Glomerular endothelial cell (primary cell): ENCODE measurements around the gene VPS16. TPM values are rescaled to one million over a fixed set of nuclear protein-coding genes. Genes with fewer than 3 reads are reported as not detected.
"Not testable (repeated sequence)": the region's sequence is repeated elsewhere in the genome, so short reads cannot be mapped to it uniquely, and the experiment has no call there.

Experiments
- DNase-seq: peaks from one replicate; pipeline ENCODE4 v3.0.0-alpha.2; 2011; ENCODE audit warnings: low read depth, low spot score; ENCODE audit errors: extremely low read depth
- total RNA-seq: library from RNA; depleted of rRNA; stranded (reverse); fragments of >200 nt; gene quantifications from 2 replicates; pipeline ENCODE4 v1.2.3, GENCODE V29; 2015

Gene VPS16
- total RNA-seq, 1 donor from 2014 or later: 36.6 TPM

DNA sequence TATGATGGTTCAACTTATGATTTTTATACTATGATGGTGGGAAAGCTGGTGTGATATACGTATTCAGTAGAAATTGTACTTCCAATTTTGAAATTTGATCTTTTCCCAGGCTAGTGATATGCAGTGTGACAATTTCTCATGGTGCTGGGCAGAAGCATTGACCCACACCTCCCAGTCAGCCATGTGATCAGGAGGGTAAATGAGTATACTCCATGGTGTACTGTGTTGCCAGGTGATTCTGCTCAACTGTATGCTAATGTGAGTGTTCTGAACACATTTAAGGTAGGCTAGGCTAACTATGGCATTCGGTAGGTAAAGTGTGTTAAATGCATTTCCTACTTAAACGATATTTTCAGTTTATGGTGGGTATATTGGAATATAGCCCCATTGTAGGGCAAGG lies 51.8 kb downstream of the VPS16 start:
- DNase-seq: no peak

DNA sequence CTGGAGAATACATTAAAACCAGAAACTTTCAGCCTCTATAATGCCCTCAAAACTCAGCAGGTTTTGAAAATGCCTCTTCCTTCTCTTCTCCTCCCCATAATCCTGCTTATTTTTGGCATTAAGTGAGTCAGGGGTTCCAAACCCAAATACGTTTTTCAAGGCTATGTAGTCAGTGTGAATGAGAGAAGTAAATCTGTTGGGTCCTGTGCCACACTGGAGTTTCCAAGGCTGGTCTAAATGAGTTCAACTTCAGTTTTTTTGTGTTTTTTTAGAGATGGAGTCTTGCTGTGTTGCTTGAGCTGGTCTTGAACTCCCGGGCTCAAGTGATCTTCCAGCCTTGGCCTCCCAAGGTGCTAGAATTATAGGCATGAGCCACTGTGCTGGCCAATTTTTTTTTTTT lies 53.7 kb downstream of the VPS16 start:
- DNase-seq: no peak

DNA sequence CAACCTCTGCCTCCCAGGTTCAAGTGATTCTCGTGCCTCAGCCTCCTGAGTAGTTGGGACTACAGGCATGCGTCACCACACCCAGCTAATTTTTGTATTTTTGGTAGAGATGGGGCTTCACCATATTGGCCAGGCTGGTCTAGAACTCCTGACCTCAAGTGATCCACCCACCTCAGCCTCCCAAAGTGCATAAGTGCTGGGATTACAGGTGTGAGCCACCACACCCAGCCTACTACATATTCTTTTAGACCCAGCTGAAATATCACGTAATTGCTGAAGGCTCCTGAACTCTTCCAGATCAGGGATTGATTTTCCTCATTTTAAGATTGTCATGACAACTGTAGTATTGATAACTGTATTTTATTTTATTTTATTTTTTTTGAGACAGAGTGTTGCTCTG lies 54.6 kb downstream of the VPS16 start:
- not testable (repeated sequence) for DNase-seq

DNA sequence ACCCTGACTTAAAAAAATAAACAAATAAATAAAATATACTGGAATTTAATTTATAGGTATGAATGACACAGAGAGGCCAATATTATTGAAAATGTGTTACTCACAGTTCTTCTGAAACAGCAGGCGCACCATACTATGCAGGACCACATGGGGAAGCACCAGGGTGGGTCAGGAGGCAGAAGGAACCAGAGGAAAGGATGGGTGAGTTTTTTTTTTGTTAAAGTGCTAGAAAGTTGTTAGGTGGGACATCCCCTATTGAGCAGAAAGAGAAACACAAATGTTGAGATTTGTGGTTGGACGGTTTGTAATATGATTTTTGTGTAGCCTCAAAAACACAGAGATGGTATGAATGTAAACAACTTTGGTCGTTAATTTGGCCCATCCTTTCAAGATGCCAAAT lies 58.7 kb downstream of the VPS16 start:
- no peak for DNase-seq

DNA sequence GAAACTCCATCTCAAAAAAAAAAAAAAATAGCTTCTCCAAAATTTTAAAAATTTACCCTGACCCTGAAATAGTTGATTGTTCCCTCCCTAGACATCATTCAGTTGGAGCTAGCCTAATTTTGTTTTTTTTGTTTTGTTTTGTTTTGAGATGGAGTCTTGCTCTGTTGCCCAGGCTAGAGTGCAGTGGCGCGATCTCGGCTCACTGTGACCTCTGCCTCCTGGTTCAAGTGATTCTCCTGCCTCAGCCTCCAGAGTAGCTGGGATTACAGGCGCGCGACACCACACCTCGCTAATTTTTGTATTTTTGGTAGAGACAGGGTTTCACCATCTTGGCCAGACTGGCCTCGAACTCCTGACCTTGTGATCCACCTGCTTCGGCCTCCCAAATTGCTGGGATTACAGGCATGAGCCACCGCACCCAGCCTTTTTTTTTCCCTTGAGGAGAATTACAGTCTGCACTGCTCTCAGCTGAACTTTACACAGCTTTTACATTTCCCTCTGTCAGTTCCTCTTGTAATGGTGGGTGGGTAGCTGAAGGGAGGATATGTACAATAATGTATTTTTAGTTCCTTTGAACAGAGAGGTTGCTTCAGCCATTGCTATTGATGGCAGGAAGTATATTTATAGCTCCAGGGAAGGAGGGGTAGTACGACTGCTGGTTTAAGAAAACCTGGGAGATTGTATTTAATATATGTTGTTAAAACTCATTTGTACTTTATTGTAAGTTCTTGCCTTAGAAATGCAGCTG lies 60.5 kb downstream of the VPS16 start:
- DNase-seq: no peak

DNA sequence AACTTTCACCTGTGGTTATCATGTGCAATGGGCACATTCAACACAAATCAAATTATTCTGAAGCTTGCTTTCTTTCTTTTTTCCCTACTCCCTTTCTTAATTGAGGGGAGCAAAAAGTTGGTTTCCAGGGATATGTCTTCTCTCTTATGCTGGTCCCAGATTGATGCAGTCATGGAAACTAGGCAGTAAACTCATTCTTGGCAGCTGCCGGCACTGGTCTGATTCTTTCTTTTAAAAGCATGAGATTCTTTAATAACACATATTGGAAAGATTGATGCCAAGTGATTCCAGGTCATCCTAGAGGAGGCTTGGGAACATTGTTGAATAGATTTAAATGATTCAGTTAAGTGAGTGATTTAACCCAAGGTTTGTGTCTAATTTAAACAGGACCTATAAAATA lies 61.7 kb downstream of the VPS16 start:
- DNase-seq: no peak

DNA sequence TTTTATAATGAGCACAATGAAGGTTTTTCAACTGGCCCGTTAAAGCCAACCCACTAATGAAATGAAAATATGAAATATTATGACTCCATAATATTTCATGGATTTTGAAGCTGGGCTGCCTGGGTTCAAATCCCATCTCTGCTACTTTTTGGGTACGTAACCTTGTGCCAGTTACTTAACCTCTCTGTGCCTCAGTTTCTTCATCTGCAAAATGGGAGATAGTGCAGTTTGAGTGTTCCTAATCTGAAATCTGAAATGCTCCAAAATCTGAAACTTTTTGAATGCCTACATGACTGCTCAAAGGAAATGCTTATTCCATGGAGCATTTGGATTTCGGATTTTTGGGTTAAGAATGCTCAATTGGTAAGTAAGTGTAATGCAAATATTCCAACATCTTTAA lies 62.3 kb downstream of the VPS16 start:
- DNase-seq: no peak

DNA sequence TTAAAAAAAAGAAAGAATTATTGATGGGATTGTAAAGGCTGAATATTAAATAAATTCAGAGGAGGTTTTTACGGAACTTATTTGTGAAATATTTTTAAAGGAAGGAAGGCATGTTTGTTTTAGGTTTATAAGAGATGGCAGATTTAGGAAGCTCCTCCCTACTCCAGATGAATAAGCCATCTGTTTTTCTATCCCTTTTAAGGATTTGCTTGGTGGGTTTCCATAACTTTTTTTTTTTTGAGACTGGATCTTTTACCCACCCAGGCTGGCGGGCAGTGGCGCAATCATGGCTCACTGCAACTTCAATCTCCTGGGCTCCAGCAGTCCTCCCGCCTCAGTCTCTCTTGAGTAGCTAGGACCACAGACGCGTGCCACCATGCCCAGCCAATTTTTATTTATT lies 63.1 kb downstream of the VPS16 start:
- DNase-seq: no peak

DNA sequence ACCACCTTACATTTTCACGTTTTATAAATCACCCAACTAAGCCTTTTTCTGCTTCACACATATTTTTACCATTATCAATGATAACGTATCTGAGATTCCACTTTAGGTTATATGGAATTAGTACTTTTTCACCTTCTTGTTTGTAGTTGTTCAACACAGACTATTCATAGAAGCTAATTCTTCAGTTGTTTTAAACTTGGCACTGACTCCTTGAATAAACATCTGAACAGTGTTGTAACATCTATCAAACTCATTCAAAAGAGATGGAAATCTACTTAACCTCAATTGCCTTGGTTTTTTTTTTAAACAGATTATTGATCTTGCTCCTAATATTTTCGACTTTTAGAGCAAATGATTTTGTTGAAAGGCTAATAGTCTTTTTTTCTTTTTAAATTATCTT lies 67.0 kb downstream of the VPS16 start:
- DNase-seq: no peak

DNA sequence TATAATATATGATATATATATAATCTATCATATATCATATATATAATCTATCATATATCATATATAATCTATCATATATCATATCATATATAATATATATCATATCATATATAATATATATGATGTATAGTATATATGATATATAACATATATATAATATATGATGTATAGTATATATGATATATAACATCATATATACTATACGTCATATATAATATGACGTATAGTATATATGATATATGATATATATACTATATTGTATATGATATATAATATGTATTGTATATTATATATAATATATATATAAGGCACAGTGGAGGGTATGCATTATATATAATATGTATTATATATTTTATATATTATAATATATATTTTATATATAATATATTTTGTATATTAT lies 69.4 kb downstream of the VPS16 start:
- DNase-seq: no peak

DNA sequence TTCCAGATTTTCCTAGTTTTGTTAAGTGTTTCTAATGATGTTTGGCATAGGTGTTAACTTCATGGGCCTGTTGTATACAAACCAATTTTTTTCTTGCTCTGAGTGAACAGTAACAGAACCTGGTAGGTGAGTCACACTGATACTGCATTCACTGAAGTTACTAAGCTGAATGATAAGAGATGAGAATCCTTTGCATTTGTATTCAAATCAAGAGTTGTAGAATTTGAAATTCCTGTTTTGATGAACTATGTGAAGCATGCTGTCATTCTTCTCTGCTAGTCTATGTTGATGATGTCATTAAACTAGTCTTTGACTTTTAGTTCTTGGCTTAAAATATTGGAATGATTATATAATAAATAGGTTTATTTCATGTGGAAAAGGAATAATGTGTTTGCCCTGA lies 70.7 kb downstream of the VPS16 start:
- DNase-seq: no peak

DNA sequence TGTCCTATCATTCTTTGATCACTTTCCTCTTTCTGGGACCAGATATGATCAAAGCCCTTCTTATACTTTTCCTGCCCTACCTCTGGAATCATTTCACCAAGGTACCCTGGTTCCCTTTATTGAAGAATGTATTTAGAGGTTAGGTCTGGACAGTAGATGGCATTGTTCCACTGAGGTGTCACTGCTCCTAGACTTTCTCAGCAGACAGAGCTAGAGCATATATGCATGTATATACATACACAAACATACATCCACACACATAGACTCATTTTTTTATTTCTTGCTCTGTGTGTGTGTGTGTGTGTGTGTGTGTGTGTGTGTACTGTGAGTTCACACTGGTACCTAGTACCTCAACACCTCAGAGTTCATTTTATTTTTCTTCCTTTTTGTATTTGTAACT lies 73.6 kb downstream of the VPS16 start:
- DNase-seq: no peak

Other genes starting within 250 kb of the VPS16 start
- gene NOP56, start 188.1 kb upstream of the VPS16 start, total RNA-seq: 122 and 123 TPM in 2 replicates
- gene IDH3B, start 176.5 kb upstream of the VPS16 start, total RNA-seq: 81.7 and 111 TPM in 2 replicates
- gene EBF4, start 148.0 kb upstream of the VPS16 start, total RNA-seq: 2.3 and 4.1 TPM in 2 replicates
- 4.3 and 12.5 TPM in 2 replicates for gene CPXM1, start 40.1 kb upstream of the VPS16 start, total RNA-seq
- gene C20orf141, start 25.8 kb upstream of the VPS16 start, total RNA-seq: not detected in 2 replicates
- not detected in 2 replicates for gene TMEM239, start 24.4 kb upstream of the VPS16 start, total RNA-seq
- gene PCED1A, start 90 bp upstream of the VPS16 start, total RNA-seq: 13.4 and 22.7 TPM in 2 replicates
- gene PTPRA, start 32.7 kb downstream of the VPS16 start, total RNA-seq: 46.9 and 62.0 TPM in 2 replicates
- 0.48 TPM in 1 of 2 replicates, not detected in the other for gene GNRH2, start 202.9 kb downstream of the VPS16 start, total RNA-seq
- gene MRPS26, start 205.3 kb downstream of the VPS16 start, total RNA-seq: 30.8 and 37.9 TPM in 2 replicates
- gene OXT, start 230.9 kb downstream of the VPS16 start, total RNA-seq: not detected in 2 replicates
- gene AVP, start 244.0 kb downstream of the VPS16 start, total RNA-seq: not detected in 2 replicates